SK-N-SH treated with all-trans-retinoic acid at 6 μM for 48 hours (cell line): ENCODE data around the gene ARID2.

Source experiments
- ATAC-seq: fragments of 200-7000 bp; cut with Tn5 transposase; 3 replicates; pipeline ENCODE4 v1.9.1; 2020; ENCODE audit warnings: mild to moderate bottlenecking, moderate library complexity
- ARNTL ChIP-seq: fragments of 450-650 bp; formaldehyde crosslinking; IDR thresholded peaks from 2 replicates; pipeline ENCODE4 v1.5.0; 2020; ENCODE audit warnings: low read depth, mild to moderate bottlenecking, moderate library complexity, borderline replicate concordance
- CSDC2 ChIP-seq: fragments of 250-450 bp; sonication (Bioruptor Pico); IDR thresholded peaks from 2 replicates; pipeline ENCODE4 v1.5.0; 2020; ENCODE audit warnings: mild to moderate bottlenecking, moderate library complexity
- ESRRG ChIP-seq: fragments of 250-450 bp; sonication (Bioruptor Pico); IDR thresholded peaks from 2 replicates; pipeline ENCODE4 v1.6.1; 2021; ENCODE audit warnings: mild to moderate bottlenecking
- GLIS3 ChIP-seq: fragments of 250-450 bp; sonication (Bioruptor Pico); IDR thresholded peaks from 2 replicates; pipeline ENCODE4 v1.5.0; 2020; ENCODE audit warnings: mild to moderate bottlenecking, moderate library complexity
- ISL1 ChIP-seq: fragments of 250-450 bp; sonication (Bioruptor Pico); IDR thresholded peaks from 2 replicates; pipeline ENCODE4 v2.1.2; 2022; ENCODE audit warnings: mild to moderate bottlenecking, moderate library complexity
- OSR1 ChIP-seq: fragments of 250-450 bp; sonication (Bioruptor Pico); IDR thresholded peaks from 2 replicates; pipeline ENCODE4 v1.8.0; 2022; ENCODE audit warnings: moderate library complexity, mild to moderate bottlenecking, inconsistent platforms
- RARB ChIP-seq: fragments of 250-450 bp; sonication (Bioruptor Pico); IDR thresholded peaks from 2 replicates; pipeline ENCODE4 v1.8.0; 2021; ENCODE audit warnings: mild to moderate bottlenecking, moderate library complexity
- SNAI2 ChIP-seq: fragments of 250-450 bp; sonication (Bioruptor Pico); IDR thresholded peaks from 2 replicates; pipeline ENCODE4 v1.5.0; 2020; ENCODE audit warnings: mild to moderate bottlenecking, moderate library complexity
- TCF4 ChIP-seq: fragments of 250-450 bp; sonication (Bioruptor Pico); IDR thresholded peaks from 2 replicates; pipeline ENCODE4 v1.8.0; 2021; ENCODE audit warnings: mild to moderate bottlenecking, moderate library complexity, borderline replicate concordance
- TOX ChIP-seq: fragments of 250-450 bp; sonication (Bioruptor Pico); IDR thresholded peaks from 2 replicates; pipeline ENCODE4 v1.8.0; 2021; ENCODE audit warnings: mild to moderate bottlenecking, moderate library complexity, borderline replicate concordance
- ZC3H10 ChIP-seq: fragments of 250-450 bp; sonication (Bioruptor Pico); IDR thresholded peaks from 2 replicates; pipeline ENCODE4 v1.5.1; 2021; ENCODE audit warnings: mild to moderate bottlenecking, moderate library complexity
- ZFP3 ChIP-seq: fragments of 250-450 bp; sonication (Bioruptor Pico); IDR thresholded peaks from 2 replicates; pipeline ENCODE4 v1.5.0; 2020; ENCODE audit warnings: mild to moderate bottlenecking, moderate library complexity
- ZFP30 ChIP-seq: fragments of 450-650 bp; formaldehyde crosslinking; IDR thresholded peaks from 2 replicates; pipeline ENCODE4 v1.5.0; 2022; ENCODE audit warnings: mild to moderate bottlenecking, moderate library complexity
- ZNF565 ChIP-seq: fragments of 450-650 bp; formaldehyde crosslinking; conservative IDR thresholded peaks from 2 replicates; pipeline ENCODE4 v1.5.0; 2020; ENCODE audit warnings: low read depth, mild to moderate bottlenecking, moderate library complexity
- ZNF70 ChIP-seq: fragments of 450-650 bp; formaldehyde crosslinking; IDR thresholded peaks from 2 replicates; pipeline ENCODE4 v1.5.0; 2020; ENCODE audit warnings: mild to moderate bottlenecking, moderate library complexity
- ZNF8 ChIP-seq: fragments of 450-650 bp; formaldehyde crosslinking; IDR thresholded peaks from 2 replicates; pipeline ENCODE4 v1.5.0; 2020; ENCODE audit warnings: mild to moderate bottlenecking, moderate library complexity
- TF ChIP-seq, protein P1 (sequence below): fragments of 250-450 bp; sonication (Bioruptor Pico); IDR thresholded peaks from 2 replicates; pipeline ENCODE4 v1.8.0; 2020; ENCODE audit warnings: mild to moderate bottlenecking, moderate library complexity, borderline replicate concordance
- TF ChIP-seq, protein P2 (sequence below): fragments of 250-450 bp; sonication (Bioruptor Pico); IDR thresholded peaks from 2 replicates; pipeline ENCODE4 v1.8.0; 2021; ENCODE audit warnings: low read depth, mild to moderate bottlenecking, moderate library complexity, borderline replicate concordance
- TF ChIP-seq, protein P3 (sequence below): fragments of 250-450 bp; sonication (Bioruptor Pico); IDR thresholded peaks from 2 replicates; pipeline ENCODE4 v1.5.1; 2021; ENCODE audit warnings: mild to moderate bottlenecking, moderate library complexity
- TF ChIP-seq, protein P4 (sequence below): fragments of 250-450 bp; sonication (Bioruptor Pico); IDR thresholded peaks from 2 replicates; pipeline ENCODE4 v1.5.0; 2020; ENCODE audit warnings: mild to moderate bottlenecking, moderate library complexity
- TF ChIP-seq, protein P5 (sequence below): fragments of 250-450 bp; sonication (Bioruptor Pico); IDR thresholded peaks from 2 replicates; pipeline ENCODE4 v1.5.1; 2020; ENCODE audit warnings: low read depth, mild to moderate bottlenecking, moderate library complexity

Gene ARID2

DNA sequence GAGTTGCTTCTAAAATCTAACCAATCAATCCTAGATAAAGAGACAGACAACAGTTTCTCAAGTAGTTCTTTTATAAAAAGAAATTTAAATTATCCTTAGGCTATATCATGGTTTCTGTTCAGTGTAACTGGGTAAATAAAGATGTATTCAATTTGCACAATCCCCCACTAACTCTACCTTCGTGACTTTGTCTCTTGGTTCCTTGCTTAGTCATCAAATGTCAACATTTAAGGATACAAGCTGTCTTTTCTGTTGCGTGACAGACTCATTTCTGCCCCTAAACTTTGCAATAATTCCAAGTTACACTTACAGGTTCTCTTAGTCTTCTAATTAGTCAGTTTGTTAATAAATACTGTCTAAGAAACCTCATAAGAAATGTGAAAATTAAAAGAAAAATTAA is 210.3 kb downstream of the ARID2 start:
- no peak for ATAC-seq
- TF ChIP-seq TCF4 (CRISPR knock-in tag) = no peak
- TF ChIP-seq, protein P1, sequence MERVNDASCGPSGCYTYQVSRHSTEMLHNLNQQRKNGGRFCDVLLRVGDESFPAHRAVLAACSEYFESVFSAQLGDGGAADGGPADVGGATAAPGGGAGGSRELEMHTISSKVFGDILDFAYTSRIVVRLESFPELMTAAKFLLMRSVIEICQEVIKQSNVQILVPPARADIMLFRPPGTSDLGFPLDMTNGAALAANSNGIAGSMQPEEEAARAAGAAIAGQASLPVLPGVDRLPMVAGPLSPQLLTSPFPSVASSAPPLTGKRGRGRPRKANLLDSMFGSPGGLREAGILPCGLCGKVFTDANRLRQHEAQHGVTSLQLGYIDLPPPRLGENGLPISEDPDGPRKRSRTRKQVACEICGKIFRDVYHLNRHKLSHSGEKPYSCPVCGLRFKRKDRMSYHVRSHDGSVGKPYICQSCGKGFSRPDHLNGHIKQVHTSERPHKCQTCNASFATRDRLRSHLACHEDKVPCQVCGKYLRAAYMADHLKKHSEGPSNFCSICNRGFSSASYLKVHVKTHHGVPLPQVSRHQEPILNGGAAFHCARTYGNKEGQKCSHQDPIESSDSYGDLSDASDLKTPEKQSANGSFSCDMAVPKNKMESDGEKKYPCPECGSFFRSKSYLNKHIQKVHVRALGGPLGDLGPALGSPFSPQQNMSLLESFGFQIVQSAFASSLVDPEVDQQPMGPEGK (CRISPR knock-in tag) = no peak
- TF ChIP-seq ZFP3 = no peak
- TF ChIP-seq, protein P2, sequence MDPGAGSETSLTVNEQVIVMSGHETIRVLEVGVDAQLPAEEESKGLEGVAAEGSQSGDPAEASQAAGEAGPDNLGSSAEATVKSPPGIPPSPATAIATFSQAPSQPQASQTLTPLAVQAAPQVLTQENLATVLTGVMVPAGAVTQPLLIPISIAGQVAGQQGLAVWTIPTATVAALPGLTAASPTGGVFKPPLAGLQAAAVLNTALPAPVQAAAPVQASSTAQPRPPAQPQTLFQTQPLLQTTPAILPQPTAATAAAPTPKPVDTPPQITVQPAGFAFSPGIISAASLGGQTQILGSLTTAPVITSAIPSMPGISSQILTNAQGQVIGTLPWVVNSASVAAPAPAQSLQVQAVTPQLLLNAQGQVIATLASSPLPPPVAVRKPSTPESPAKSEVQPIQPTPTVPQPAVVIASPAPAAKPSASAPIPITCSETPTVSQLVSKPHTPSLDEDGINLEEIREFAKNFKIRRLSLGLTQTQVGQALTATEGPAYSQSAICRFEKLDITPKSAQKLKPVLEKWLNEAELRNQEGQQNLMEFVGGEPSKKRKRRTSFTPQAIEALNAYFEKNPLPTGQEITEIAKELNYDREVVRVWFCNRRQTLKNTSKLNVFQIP (CRISPR knock-in tag) = no peak

DNA sequence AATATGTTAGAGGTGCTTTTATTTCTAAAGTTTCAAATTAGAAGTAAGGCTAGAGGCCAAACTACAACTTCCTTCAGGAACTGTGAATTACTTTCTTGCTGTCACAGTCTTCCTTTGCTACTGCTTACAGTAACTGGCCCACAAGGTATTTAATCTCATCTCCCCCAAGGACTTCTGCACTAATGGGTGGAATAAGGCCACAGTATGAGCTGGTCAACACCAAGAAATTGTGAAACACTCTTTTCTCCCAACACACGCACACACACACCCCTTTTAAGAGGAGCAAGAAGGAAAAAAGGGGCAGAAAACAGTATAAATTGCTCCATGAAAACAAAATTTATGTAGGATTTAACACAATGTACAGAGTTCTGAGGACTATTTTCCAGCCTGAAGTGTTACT is 215.3 kb downstream of the ARID2 start:
- TF ChIP-seq, protein P3, sequence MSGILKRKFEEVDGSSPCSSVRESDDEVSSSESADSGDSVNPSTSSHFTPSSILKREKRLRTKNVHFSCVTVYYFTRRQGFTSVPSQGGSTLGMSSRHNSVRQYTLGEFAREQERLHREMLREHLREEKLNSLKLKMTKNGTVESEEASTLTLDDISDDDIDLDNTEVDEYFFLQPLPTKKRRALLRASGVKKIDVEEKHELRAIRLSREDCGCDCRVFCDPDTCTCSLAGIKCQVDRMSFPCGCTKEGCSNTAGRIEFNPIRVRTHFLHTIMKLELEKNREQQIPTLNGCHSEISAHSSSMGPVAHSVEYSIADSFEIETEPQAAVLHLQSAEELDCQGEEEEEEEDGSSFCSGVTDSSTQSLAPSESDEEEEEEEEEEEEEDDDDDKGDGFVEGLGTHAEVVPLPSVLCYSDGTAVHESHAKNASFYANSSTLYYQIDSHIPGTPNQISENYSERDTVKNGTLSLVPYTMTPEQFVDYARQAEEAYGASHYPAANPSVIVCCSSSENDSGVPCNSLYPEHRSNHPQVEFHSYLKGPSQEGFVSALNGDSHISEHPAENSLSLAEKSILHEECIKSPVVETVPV (CRISPR knock-in tag) = no peak
- TF ChIP-seq ZNF8 (CRISPR knock-in tag) (no peak), TOX (CRISPR knock-in tag) (no peak), ZC3H10 (CRISPR knock-in tag) (no peak), SNAI2 (CRISPR knock-in tag) (no peak), OSR1 (no peak), RARB (no peak)
- ATAC-seq = no peak

DNA sequence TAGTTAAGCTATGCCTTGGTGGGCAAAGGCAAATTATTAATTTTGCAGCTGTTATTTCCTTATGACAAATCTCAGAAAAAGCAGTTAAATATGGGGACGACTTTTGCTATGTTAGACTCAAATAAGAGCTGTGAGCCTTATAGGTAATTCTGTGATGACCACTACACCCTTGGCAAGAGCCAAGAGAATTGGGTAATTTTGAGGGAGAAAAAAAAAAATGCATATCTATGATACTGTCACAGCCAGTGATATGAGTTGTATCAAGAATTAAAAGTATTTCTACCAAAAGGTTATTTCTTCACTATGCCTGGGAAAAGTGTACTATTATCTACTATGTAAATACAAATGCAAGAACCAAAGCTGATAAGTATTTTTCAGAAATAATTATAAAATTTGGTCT is 216.9 kb downstream of the ARID2 start:
- TF ChIP-seq GLIS3 (CRISPR knock-in tag) (no peak), ZNF8 (CRISPR knock-in tag) (no peak), ZNF565 (CRISPR knock-in tag) (no peak), ZFP3 (no peak), TCF4 (CRISPR knock-in tag) (no peak), ISL1 (CRISPR knock-in tag) (no peak), OSR1 (no peak), SNAI2 (CRISPR knock-in tag) (no peak), ZNF70 (CRISPR knock-in tag) (no peak), CSDC2 (CRISPR knock-in tag) (no peak), ZFP30 (CRISPR knock-in tag) (no peak), ARNTL (CRISPR knock-in tag) (no peak), RARB (no peak), ESRRG (CRISPR knock-in tag) (no peak)
- TF ChIP-seq, protein P4, sequence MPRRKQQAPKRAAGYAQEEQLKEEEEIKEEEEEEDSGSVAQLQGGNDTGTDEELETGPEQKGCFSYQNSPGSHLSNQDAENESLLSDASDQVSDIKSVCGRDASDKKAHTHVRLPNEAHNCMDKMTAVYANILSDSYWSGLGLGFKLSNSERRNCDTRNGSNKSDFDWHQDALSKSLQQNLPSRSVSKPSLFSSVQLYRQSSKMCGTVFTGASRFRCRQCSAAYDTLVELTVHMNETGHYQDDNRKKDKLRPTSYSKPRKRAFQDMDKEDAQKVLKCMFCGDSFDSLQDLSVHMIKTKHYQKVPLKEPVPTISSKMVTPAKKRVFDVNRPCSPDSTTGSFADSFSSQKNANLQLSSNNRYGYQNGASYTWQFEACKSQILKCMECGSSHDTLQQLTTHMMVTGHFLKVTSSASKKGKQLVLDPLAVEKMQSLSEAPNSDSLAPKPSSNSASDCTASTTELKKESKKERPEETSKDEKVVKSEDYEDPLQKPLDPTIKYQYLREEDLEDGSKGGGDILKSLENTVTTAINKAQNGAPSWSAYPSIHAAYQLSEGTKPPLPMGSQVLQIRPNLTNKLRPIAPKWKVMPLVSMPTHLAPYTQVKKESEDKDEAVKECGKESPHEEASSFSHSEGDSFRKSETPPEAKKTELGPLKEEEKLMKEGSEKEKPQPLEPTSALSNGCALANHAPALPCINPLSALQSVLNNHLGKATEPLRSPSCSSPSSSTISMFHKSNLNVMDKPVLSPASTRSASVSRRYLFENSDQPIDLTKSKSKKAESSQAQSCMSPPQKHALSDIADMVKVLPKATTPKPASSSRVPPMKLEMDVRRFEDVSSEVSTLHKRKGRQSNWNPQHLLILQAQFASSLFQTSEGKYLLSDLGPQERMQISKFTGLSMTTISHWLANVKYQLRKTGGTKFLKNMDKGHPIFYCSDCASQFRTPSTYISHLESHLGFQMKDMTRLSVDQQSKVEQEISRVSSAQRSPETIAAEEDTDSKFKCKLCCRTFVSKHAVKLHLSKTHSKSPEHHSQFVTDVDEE (CRISPR knock-in tag) = no peak
- TF ChIP-seq, protein P1 (CRISPR knock-in tag) = no peak
- TF ChIP-seq, protein P5, sequence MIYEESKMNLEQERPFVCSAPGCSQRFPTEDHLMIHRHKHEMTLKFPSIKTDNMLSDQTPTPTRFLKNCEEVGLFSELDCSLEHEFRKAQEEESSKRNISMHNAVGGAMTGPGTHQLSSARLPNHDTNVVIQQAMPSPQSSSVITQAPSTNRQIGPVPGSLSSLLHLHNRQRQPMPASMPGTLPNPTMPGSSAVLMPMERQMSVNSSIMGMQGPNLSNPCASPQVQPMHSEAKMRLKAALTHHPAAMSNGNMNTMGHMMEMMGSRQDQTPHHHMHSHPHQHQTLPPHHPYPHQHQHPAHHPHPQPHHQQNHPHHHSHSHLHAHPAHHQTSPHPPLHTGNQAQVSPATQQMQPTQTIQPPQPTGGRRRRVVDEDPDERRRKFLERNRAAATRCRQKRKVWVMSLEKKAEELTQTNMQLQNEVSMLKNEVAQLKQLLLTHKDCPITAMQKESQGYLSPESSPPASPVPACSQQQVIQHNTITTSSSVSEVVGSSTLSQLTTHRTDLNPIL (CRISPR knock-in tag) = no peak
- TF ChIP-seq, protein P2 (CRISPR knock-in tag) = no peak
- ATAC-seq = no peak
